ENCODE data around the gene CEMIP. TPM values are rescaled to one million over a fixed set of nuclear protein-coding genes. Genes with fewer than 3 reads are reported as not detected.

The CEMIP gene
- total RNA-seq, 1 donor from 2014 or later, result not detected

DNA sequence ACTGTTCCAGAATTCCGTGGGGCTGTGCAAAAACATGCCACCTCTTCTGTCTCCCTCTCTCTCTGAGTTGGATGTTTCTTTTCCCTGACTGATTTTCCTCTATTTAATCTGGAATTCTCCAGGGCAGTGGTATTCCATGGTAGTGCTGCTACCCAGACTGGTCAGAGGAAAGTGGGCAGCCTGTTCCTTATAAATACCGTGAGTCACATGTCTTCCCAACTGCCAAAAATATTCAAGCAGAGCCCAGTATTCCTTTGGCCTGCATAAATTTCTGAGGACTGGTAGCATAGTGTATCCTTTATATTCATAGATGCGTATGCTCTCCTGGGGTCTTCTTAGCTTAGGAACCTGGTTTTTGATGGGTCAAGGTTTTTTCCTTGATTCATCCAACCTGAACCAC is 40.9 kb downstream of the CEMIP start:
- Histone ChIP-seq H3K4me1 (no peaks in the 10 kb centered on the region), H3K9ac (no peak overlapping the region), H2AFZ (replicated peaks) (no peak overlapping the region), H4K20me1 (ENCODE audit: low read depth) (no peaks in the 10 kb centered on the region), H3K79me2 (ENCODE audit: low read depth) (no peaks in the 10 kb centered on the region), H3F3A (ENCODE audit: low read depth) (no peaks in the 10 kb centered on the region), H3K4me2 (no peak overlapping the region), H3K4me3 (no peak overlapping the region), H3K36me3 (no peaks in the 10 kb centered on the region), H3K27me3 (no peaks in the 10 kb centered on the region), H3K9me3 (ENCODE audit: low read depth) (no peaks in the 10 kb centered on the region), H3K27ac (no peak overlapping the region)
- Mint-ChIP-seq H3K27ac (no peak overlapping the region), H3K4me3 (no peak overlapping the region), H3K36me3 (no peaks in the 10 kb centered on the region), H3K4me1 (no peaks in the 10 kb centered on the region), H3K9me3 (no peaks in the 10 kb centered on the region), H3K27me3 (ENCODE audit: insufficient read depth, low read depth) (peaks cover 5% of the 10 kb centered on the region)
- DNase-seq (ENCODE audit: low spot score), result no peak
- no peak for TF ChIP-seq EZH2 (IDR thresholded peaks at IDR 0.05)
- TF ChIP-seq EZH2phosphoT487 (IDR thresholded peaks at IDR 0.05), result no peak
- TF ChIP-seq, protein P1, sequence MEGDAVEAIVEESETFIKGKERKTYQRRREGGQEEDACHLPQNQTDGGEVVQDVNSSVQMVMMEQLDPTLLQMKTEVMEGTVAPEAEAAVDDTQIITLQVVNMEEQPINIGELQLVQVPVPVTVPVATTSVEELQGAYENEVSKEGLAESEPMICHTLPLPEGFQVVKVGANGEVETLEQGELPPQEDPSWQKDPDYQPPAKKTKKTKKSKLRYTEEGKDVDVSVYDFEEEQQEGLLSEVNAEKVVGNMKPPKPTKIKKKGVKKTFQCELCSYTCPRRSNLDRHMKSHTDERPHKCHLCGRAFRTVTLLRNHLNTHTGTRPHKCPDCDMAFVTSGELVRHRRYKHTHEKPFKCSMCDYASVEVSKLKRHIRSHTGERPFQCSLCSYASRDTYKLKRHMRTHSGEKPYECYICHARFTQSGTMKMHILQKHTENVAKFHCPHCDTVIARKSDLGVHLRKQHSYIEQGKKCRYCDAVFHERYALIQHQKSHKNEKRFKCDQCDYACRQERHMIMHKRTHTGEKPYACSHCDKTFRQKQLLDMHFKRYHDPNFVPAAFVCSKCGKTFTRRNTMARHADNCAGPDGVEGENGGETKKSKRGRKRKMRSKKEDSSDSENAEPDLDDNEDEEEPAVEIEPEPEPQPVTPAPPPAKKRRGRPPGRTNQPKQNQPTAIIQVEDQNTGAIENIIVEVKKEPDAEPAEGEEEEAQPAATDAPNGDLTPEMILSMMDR (IDR thresholded peaks at IDR 0.05), result no peak

DNA sequence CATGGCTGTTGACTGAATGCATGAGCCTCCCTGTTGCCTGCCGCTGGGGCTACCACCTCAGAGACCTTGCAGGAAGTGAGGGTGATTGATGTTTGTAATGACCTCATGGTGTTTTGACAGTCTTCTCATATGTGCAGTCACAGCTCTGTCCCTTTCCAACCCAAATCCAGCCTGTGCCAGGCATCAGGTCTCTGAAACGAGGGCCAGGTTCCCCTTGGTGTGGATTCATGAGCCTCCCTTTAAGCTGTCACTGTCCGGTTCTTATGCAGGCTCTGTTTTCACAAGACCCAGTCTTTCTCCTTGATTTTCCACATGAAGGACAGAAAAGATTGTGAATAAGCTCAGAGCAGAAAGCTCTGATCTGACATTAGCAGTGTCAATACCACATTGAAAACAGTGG is 43.1 kb downstream of the CEMIP start:
- Histone ChIP-seq H3K9ac (no peak overlapping the region), H3K4me3 (no peak overlapping the region), H3K27ac (no peak overlapping the region), H3F3A (ENCODE audit: low read depth) (no peaks in the 10 kb centered on the region), H3K4me2 (no peak overlapping the region), H3K79me2 (ENCODE audit: low read depth) (no peaks in the 10 kb centered on the region), H3K4me1 (no peaks in the 10 kb centered on the region), H3K27me3 (no peaks in the 10 kb centered on the region), H3K9me3 (ENCODE audit: low read depth) (no peaks in the 10 kb centered on the region), H4K20me1 (ENCODE audit: low read depth) (no peaks in the 10 kb centered on the region), H3K36me3 (no peaks in the 10 kb centered on the region), H2AFZ (replicated peaks) (no peak overlapping the region)
- H3K27ac Mint-ChIP-seq, result no peak overlapping the region
- no peak for TF ChIP-seq EZH2phosphoT487 (IDR thresholded peaks at IDR 0.05)
- TF ChIP-seq, protein P1 (IDR thresholded peaks at IDR 0.05), result no peak
- peaks cover 5% of the 10 kb centered on the region for H3K27me3 Mint-ChIP-seq (ENCODE audit: insufficient read depth, low read depth)
- H3K9me3 Mint-ChIP-seq, result no peaks in the 10 kb centered on the region
- DNase-seq (ENCODE audit: low spot score), result no peak
- H3K36me3 Mint-ChIP-seq, result no peaks in the 10 kb centered on the region
- peaks cover 4% of the 10 kb centered on the region for H3K4me1 Mint-ChIP-seq
- H3K4me3 Mint-ChIP-seq, result no peak overlapping the region

DNA sequence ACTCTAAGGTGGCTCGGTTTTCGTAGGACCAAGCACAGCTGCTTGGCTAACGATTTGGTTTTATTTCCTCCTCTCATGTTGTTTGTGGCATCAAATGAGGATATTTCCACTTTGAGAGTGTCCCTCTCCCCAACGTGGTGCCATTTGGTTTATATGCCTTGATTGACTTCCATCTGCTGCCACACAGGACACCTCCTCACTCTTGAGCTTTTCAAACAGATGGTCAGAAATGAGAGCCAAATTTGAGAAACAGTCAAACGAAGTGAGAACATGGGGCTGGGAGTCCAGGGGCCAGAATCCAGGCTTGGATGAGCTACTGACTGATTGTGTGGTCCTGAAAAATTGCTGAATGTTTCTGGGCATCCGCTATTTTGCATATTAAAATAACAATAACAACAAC is 43.5 kb downstream of the CEMIP start:
- no peaks in the 10 kb centered on the region for H3K9me3 ChIP-seq (ENCODE audit: low read depth)
- no peaks in the 10 kb centered on the region for H3K79me2 ChIP-seq (ENCODE audit: low read depth)
- no peaks in the 10 kb centered on the region for H4K20me1 ChIP-seq (ENCODE audit: low read depth)
- H3K9me3 Mint-ChIP-seq, result no peaks in the 10 kb centered on the region
- H3K4me1 Mint-ChIP-seq, result peaks cover 4% of the 10 kb centered on the region
- no peak overlapping the region for H2AFZ ChIP-seq (replicated peaks)
- H3K27ac ChIP-seq, result no peak overlapping the region
- H3F3A ChIP-seq (ENCODE audit: low read depth), result no peaks in the 10 kb centered on the region
- no peak overlapping the region for H3K9ac ChIP-seq
- peaks cover 5% of the 10 kb centered on the region for H3K27me3 Mint-ChIP-seq (ENCODE audit: insufficient read depth, low read depth)
- H3K36me3 ChIP-seq, result no peaks in the 10 kb centered on the region
- DNase-seq (ENCODE audit: low spot score), result no peak
- H3K27me3 ChIP-seq, result no peaks in the 10 kb centered on the region
- H3K27ac Mint-ChIP-seq, result no peak overlapping the region
- no peak overlapping the region for H3K4me3 Mint-ChIP-seq
- TF ChIP-seq, protein P1 (IDR thresholded peaks at IDR 0.05), result no peak
- TF ChIP-seq EZH2phosphoT487 (IDR thresholded peaks at IDR 0.05), result no peak
- TF ChIP-seq EZH2 (IDR thresholded peaks at IDR 0.05), result no peak
- H3K4me1 ChIP-seq, result no peaks in the 10 kb centered on the region
- no peaks in the 10 kb centered on the region for H3K36me3 Mint-ChIP-seq
- no peak overlapping the region for H3K4me2 ChIP-seq
- H3K4me3 ChIP-seq, result no peak overlapping the region

All from neural progenitor cell (in vitro differentiated cells).